Activated naive CD8-positive, alpha-beta T cell treated with anti-CD3 and anti-CD28 coated beads, Interleukin-2, amount 50 U/mL, for 24 hours (primary cell): Measurements from ENCODE around the gene NTRK1.
A peak's percentile ranks its signal among the peaks of the same experiment; 100 is the strongest.
"Not testable (repeated sequence)": the region's sequence is repeated elsewhere in the genome, so short reads cannot be mapped to it uniquely, and the experiment has no call there.

ENCODE experiments used
- ATAC-seq: fragments of 150-1000 bp; cut with Tn5 transposase; one replicate; pipeline ENCODE4 v1.10.0; 2021
- DNase-seq: peaks from one replicate; pipeline ENCODE4 v3.0.0; 2021
- H3K27ac Mint-ChIP-seq: one replicate; pipeline ENCODE4 v1.8.0; 2021; ENCODE audit warnings: mild to moderate bottlenecking, mixed read lengths
- H3K27me3 Mint-ChIP-seq: one replicate; pipeline ENCODE4 v1.8.0; 2021; ENCODE audit warnings: mixed read lengths
- H3K36me3 Mint-ChIP-seq: one replicate; pipeline ENCODE4 v1.8.0; 2021; ENCODE audit warnings: low read depth, mixed read lengths
- H3K4me1 Mint-ChIP-seq: one replicate; pipeline ENCODE4 v1.8.0; 2021; ENCODE audit warnings: mixed read lengths
- H3K4me3 Mint-ChIP-seq: one replicate; pipeline ENCODE4 v1.8.0; 2021; ENCODE audit warnings: mild to moderate bottlenecking, moderate library complexity, mixed read lengths
- H3K9me3 Mint-ChIP-seq: one replicate; pipeline ENCODE4 v1.8.0; 2021; ENCODE audit warnings: mixed read lengths

NTRK1 gene

GRCh38 chr1:156926695-156927094 is 66.0 kb downstream of the NTRK1 start:
- H3K4me1 Mint-ChIP-seq: peaks cover 38% of the 10 kb centered on the region
- not testable (repeated sequence) for H3K27ac Mint-ChIP-seq, H3K4me3 Mint-ChIP-seq, ATAC-seq, H3K9me3 Mint-ChIP-seq, DNase-seq, H3K36me3 Mint-ChIP-seq
- peaks cover 84% of the 10 kb centered on the region for H3K27me3 Mint-ChIP-seq

GRCh38 chr1:156927215-156928042 is 66.8 kb downstream of the NTRK1 start:
- H3K4me1 Mint-ChIP-seq: peaks cover 38% of the 10 kb centered on the region
- ATAC-seq: peak; percentile 45

GRCh38 chr1:156928043-156928602 is 67.5 kb downstream of the NTRK1 start:
- H3K27me3 Mint-ChIP-seq: peaks cover 71% of the 10 kb centered on the region
- no peak for ATAC-seq
- H3K27ac Mint-ChIP-seq: no peak overlapping the region
- H3K4me1 Mint-ChIP-seq: peaks cover 38% of the 10 kb centered on the region
- H3K4me3 Mint-ChIP-seq: no peak overlapping the region
- DNase-seq: no peak
- no peaks in the 10 kb centered on the region for H3K9me3 Mint-ChIP-seq
- no peaks in the 10 kb centered on the region for H3K36me3 Mint-ChIP-seq

More at GRCh38 chr1:156927215-156928042, 66.8 kb downstream of the NTRK1 start:
- DNase-seq: peak; percentile 80
- H3K36me3 Mint-ChIP-seq: no peaks in the 10 kb centered on the region
- no peak overlapping the region for H3K4me3 Mint-ChIP-seq
- no peak overlapping the region for H3K27ac Mint-ChIP-seq
- H3K27me3 Mint-ChIP-seq: peaks cover 77% of the 10 kb centered on the region
- no peaks in the 10 kb centered on the region for H3K9me3 Mint-ChIP-seq

GRCh38 chr1:156929596-156930238 is 69.1 kb downstream of the NTRK1 start:
- ATAC-seq: no peak
- Mint-ChIP-seq H3K27me3 (peaks cover 59% of the 10 kb centered on the region), H3K4me3 (no peak overlapping the region), H3K36me3 (no peaks in the 10 kb centered on the region), H3K9me3 (no peaks in the 10 kb centered on the region), H3K27ac (no peak overlapping the region), H3K4me1 (peaks cover 32% of the 10 kb centered on the region)
- DNase-seq: no peak

GRCh38 chr1:156930483-156930882 is 69.8 kb downstream of the NTRK1 start:
- DNase-seq: no peak
- peaks cover 52% of the 10 kb centered on the region for H3K27me3 Mint-ChIP-seq
- H3K9me3 Mint-ChIP-seq: no peaks in the 10 kb centered on the region
- H3K27ac Mint-ChIP-seq: no peak overlapping the region
- no peak overlapping the region for H3K4me3 Mint-ChIP-seq
- no peaks in the 10 kb centered on the region for H3K36me3 Mint-ChIP-seq
- no peak for ATAC-seq
- H3K4me1 Mint-ChIP-seq: peaks cover 28% of the 10 kb centered on the region
